B cell (primary cell): Measurements from ENCODE around the gene TIMM17A. TPM values are rescaled to one million over a fixed set of nuclear protein-coding genes. Genes with fewer than 3 reads are reported as not detected.

ENCODE experiments used
- ATAC-seq: fragments of 200-7000 bp; cut with Tn5 transposase; one replicate; pipeline ENCODE4 v1.10.0; 2021; ENCODE audit warnings: low read depth, mild to moderate bottlenecking, moderate number of reproducible peaks, moderate library complexity
- CTCF ChIA-PET: fragments of 350-600 bp; sonication (Branson Sonifier 250); formaldehyde crosslinking; loops from one replicate; lab custom pipeline; 2021; ENCODE audit warnings: antibody characterized with exemption, inconsistent platforms; lab: Charles Lee
- POLR2A ChIA-PET: fragments of 350-600 bp; sonication (Branson Sonifier 250); formaldehyde crosslinking; loops from one replicate; lab custom pipeline; 2021; ENCODE audit warnings: antibody characterized with exemption; lab: Charles Lee
- DNase-seq: peaks from one replicate; pipeline ENCODE4 v3.0.0; 2013
- H2AFZ ChIP-seq: 2 replicates; pipeline ENCODE4 v1.6.1; 2012; ENCODE audit warnings: mild to moderate bottlenecking, low read depth, low read length; ENCODE audit not compliant: insufficient read depth, poor library complexity, severe bottlenecking
- H3K27ac ChIP-seq, 2 donors: 1 replicate in 1 of 2; 2 replicates in 1 of 2; pipeline ENCODE4 v1.5.1; 2012 to 2013; ENCODE audit warnings: low read length in 2 of 2, mild to moderate bottlenecking in 2 of 2, moderate library complexity in 1 of 2
- H3K27me3 ChIP-seq, 4 experiments: fragments of 200-600 bp in 1 of 4; sonication (generic) in 1 of 4; replicated peaks in 1 of 4; 1 replicate in 2 of 4; 2 replicates in 2 of 4; pipeline versions ENCODE4 v1.6.1 to v1.7.0; 2013 to 2016; ENCODE audit warnings: low read length in 3 of 4, mild to moderate bottlenecking in 2 of 4, mixed read lengths in 1 of 4, moderate library complexity in 1 of 4; ENCODE audit not compliant: insufficient read depth in 4 of 4, control insufficient read depth in 3 of 4; ENCODE audit errors: control extremely low read depth in 1 of 4
- H3K36me3 ChIP-seq, 2 experiments: replicated peaks in 1 of 2; 1 replicate in 1 of 2; 2 replicates in 1 of 2; pipeline versions ENCODE4 v1.6.1 to v1.7.1; 2013; ENCODE audit warnings: low read length in 1 of 2; ENCODE audit not compliant: insufficient read depth in 2 of 2, control insufficient read depth in 1 of 2; ENCODE audit errors: control extremely low read depth in 1 of 2, extremely low read depth in 1 of 2
- H3K4me1 ChIP-seq, 2 donors: fragments of 200-600 bp in 1 of 2; sonication (generic) in 1 of 2; 1 replicate in 1 of 2; 2 replicates in 1 of 2; pipeline versions ENCODE4 v1.5.1 to v1.6.1; 2013 to 2017; ENCODE audit warnings: low read length in 2 of 2; ENCODE audit not compliant: control insufficient read depth in 2 of 2, insufficient read depth in 2 of 2
- H3K4me2 ChIP-seq: replicated peaks from 2 replicates; pipeline ENCODE3; 2012; ENCODE audit warnings: mild to moderate bottlenecking, low read depth, low read length; ENCODE audit not compliant: poor library complexity, severe bottlenecking
- H3K4me3 ChIP-seq, 5 experiments: fragments of 200-600 bp in 1 of 5; sonication (generic) in 1 of 5; 1 replicate in 3 of 5; 2 replicates in 2 of 5; pipeline versions ENCODE4 v1.5.1 to v1.7.0; 2011 to 2016; ENCODE audit warnings: low read length in 4 of 5, mild to moderate bottlenecking in 4 of 5, low read depth in 2 of 5, control low read depth in 1 of 5, moderate library complexity in 1 of 5; ENCODE audit not compliant: insufficient read depth in 1 of 5; ENCODE audit errors: control extremely low read depth in 1 of 5, extremely low read depth in 1 of 5
- H3K79me2 ChIP-seq: fragments of 200-600 bp; sonication (generic); one replicate; pipeline ENCODE4 v1.6.0; 2016; ENCODE audit warnings: low read length; ENCODE audit not compliant: control insufficient read depth, insufficient read depth
- H3K9ac ChIP-seq: fragments of 200-600 bp; sonication (generic); 2 replicates; pipeline ENCODE4 v1.6.1; 2017; ENCODE audit warnings: mild to moderate bottlenecking, low read length, moderate library complexity
- H3K9me3 ChIP-seq, 3 donors: one replicate each; pipeline versions ENCODE4 v1.6.1 to v1.7.1; 2013; ENCODE audit warnings: low read length in 2 of 3; ENCODE audit not compliant: control insufficient read depth in 2 of 3, insufficient read depth in 1 of 3; ENCODE audit errors: control extremely low read depth in 1 of 3
- H4K20me1 ChIP-seq: 2 replicates; pipeline ENCODE4 v1.6.0; 2012; ENCODE audit warnings: mild to moderate bottlenecking, low read length; ENCODE audit not compliant: insufficient read depth, control insufficient read depth, poor library complexity, severe bottlenecking
- H3K27ac Mint-ChIP-seq: one replicate; pipeline ENCODE4 v1.8.0; 2021; ENCODE audit warnings: mixed read lengths
- H3K27me3 Mint-ChIP-seq: one replicate; pipeline ENCODE4 v1.8.0; 2021; ENCODE audit warnings: mixed read lengths
- H3K4me1 Mint-ChIP-seq: one replicate; pipeline ENCODE4 v1.8.0; 2021; ENCODE audit warnings: mixed read lengths
- H3K4me3 Mint-ChIP-seq: one replicate; pipeline ENCODE4 v1.8.0; 2021; ENCODE audit warnings: mixed read lengths
- H3K9me3 Mint-ChIP-seq: one replicate; pipeline ENCODE4 v1.8.0; 2022; ENCODE audit warnings: mixed read lengths; ENCODE audit not compliant: insufficient read depth
- CTCF ChIP-seq: fragments of 200-600 bp; IDR thresholded peaks from one replicate; pipeline ENCODE4 v1.8.0; 2022; ENCODE audit warnings: antibody characterized with exemption, mild to moderate bottlenecking
- EZH2 ChIP-seq: IDR thresholded peaks from 2 replicates; pipeline ENCODE4 v1.6.1; 2012; ENCODE audit warnings: borderline replicate concordance, low read depth, mild to moderate bottlenecking, moderate library complexity, low read length; ENCODE audit not compliant: insufficient read depth, poor library complexity, severe bottlenecking
- WGBS: methylation state at CpG from one replicate; pipeline ENCODE4 v1.1.5; 2013; ENCODE audit warnings: missing lambda C conversion rate; ENCODE audit not compliant: insufficient coverage; 5-methylcytosine and 5-hydroxymethylcytosine counted together
- intact Hi-C: fragments of 100-400 bp; cut with micrococcal nuclease; formaldehyde crosslinking; loops from one replicate; pipeline ENCODE4 v1.10.0; 2022
- polyA plus RNA-seq: library from polyadenylated mRNA; depleted of rRNA; stranded (reverse); fragments of >200 nt; gene quantifications from 2 replicates; pipeline ENCODE4 v1.2.3, GENCODE V29; 2012
- total RNA-seq, 2 donors: library from RNA; stranded (reverse); fragments of 120-200 nt in 1 of 2; gene quantifications; 1 replicate in 1 of 2; 2 replicates in 1 of 2; pipeline versions ENCODE4 v1.2.3 to v1.2.4, GENCODE V29; 2013 to 2022

TIMM17A gene
- total and polyA plus RNA-seq, 2 donors (not counting 1 experiment from before 2014, with no cell fraction given) = 13.7 to 31.5 TPM

- Histone ChIP-seq H4K20me1 (no peaks in the 10 kb centered on the region), H3K4me3 (no peak overlapping the region), H3K4me2 (no peak overlapping the region), H3K36me3 (no peaks in the 10 kb centered on the region), H3K9ac (no peak overlapping the region), H3K27me3 (peaks cover 0 to 8% (median 2%) of the 10 kb centered on the region in 4 experiments), H2AFZ (no peak overlapping the region), H3K27ac (no peak overlapping the region), H3K9me3 (no peaks in the 10 kb centered on the region), H3K79me2 (no peaks in the 10 kb centered on the region), H3K4me1 (no peaks in the 10 kb centered on the region)
- DNase-seq (no peak), ATAC-seq (no peak)
- Mint-ChIP-seq H3K4me3 (no peak overlapping the region), H3K4me1 (no peaks in the 10 kb centered on the region), H3K27ac (no peak overlapping the region), H3K27me3 (peaks cover 31% of the 10 kb centered on the region), H3K9me3 (no peaks in the 10 kb centered on the region)
- intact Hi-C loops = no loop called here
- TF ChIP-seq CTCF = no peak
- no peak for TF ChIP-seq EZH2
- no CpG with 5 or more reads among the region's 2 CpGs for WGBS
- CTCF ChIA-PET = no interaction called here
- POLR2A ChIA-PET = no interaction called here
These were observed 30.1 kb upstream of the TIMM17A start for GRCh38 chr1:201925301-201925567.

- 88% methylated on average over 1 of the region's 5 CpGs for WGBS
- H3K27me3 ChIP-seq = peaks cover 0 to 8% (median 4%) of the 10 kb centered on the region in 4 experiments
- no peaks in the 10 kb centered on the region for H3K9me3 Mint-ChIP-seq
- TF ChIP-seq CTCF (no peak), EZH2 (no peak)
- no peaks in the 10 kb centered on the region for H3K4me1 Mint-ChIP-seq
- no peak overlapping the region for H3K9ac ChIP-seq
- peaks cover 25% of the 10 kb centered on the region for H3K27me3 Mint-ChIP-seq
- no peaks in the 10 kb centered on the region for H3K9me3 ChIP-seq
- H3K36me3 ChIP-seq = no peaks in the 10 kb centered on the region
- no peak overlapping the region for H2AFZ ChIP-seq
- H3K4me1 ChIP-seq = no peaks in the 10 kb centered on the region
- H3K4me3 Mint-ChIP-seq = no peak overlapping the region
- H3K27ac Mint-ChIP-seq = no peak overlapping the region
- no peaks in the 10 kb centered on the region for H4K20me1 ChIP-seq
- POLR2A ChIA-PET = no interaction called here
- intact Hi-C loops = no loop called here
- no peaks in the 10 kb centered on the region for H3K79me2 ChIP-seq
- DNase-seq (no peak), ATAC-seq (no peak)
- H3K4me3 ChIP-seq = no peak overlapping the region
- H3K27ac ChIP-seq = no peak overlapping the region
- H3K4me2 ChIP-seq = no peak overlapping the region
- CTCF ChIA-PET = no interaction called here
These were observed 29.2 kb upstream of the TIMM17A start for GRCh38 chr1:201925981-201926645.
